ENCODE results near the gene TRAF3IP3.

The TRAF3IP3 gene

DNA sequence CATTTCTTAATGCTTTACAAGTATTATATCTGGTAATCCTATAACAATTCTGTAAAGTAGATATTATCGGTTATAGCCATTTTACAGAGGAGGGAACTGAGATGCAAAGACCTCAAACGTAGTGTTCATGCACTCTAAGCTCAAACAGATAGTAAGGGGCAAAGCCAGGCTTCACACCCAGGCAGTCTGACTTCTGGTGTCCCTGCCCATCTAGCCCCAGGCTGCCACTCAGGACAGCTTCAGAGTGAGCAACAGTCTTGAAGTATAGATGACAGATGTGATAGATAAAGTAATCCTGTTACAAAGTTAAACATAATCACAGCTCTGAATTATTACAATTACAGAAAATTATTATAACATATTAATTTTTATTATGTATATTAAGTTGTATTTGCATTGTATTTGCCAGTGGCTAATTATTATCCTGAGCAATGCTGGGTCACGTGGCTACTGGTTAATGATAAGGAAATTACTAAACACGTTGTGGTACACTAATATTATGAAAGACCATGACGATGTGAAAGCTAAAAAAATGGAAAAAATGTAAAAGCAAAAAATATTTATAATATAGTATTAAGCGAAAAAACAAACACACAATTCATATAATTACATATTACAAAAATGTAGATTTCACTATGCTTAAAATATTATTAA, 6.1 kb upstream of the TRAF3IP3 start:
- in situ Hi-C loops (cut with HindIII; ENCODE audit: low sequenced_read_pairs) = no loop called here
- H3K4me3 ChIP-seq (ENCODE audit: low read depth, low read length) = no peak overlapping the region
- no peak for DNase-seq (ENCODE audit: low read depth, low spot score)
- TF ChIP-seq, protein P1, sequence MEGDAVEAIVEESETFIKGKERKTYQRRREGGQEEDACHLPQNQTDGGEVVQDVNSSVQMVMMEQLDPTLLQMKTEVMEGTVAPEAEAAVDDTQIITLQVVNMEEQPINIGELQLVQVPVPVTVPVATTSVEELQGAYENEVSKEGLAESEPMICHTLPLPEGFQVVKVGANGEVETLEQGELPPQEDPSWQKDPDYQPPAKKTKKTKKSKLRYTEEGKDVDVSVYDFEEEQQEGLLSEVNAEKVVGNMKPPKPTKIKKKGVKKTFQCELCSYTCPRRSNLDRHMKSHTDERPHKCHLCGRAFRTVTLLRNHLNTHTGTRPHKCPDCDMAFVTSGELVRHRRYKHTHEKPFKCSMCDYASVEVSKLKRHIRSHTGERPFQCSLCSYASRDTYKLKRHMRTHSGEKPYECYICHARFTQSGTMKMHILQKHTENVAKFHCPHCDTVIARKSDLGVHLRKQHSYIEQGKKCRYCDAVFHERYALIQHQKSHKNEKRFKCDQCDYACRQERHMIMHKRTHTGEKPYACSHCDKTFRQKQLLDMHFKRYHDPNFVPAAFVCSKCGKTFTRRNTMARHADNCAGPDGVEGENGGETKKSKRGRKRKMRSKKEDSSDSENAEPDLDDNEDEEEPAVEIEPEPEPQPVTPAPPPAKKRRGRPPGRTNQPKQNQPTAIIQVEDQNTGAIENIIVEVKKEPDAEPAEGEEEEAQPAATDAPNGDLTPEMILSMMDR (IDR thresholded peaks at IDR 0.05; ENCODE audit: low read depth, low read length) = no peak

DNA sequence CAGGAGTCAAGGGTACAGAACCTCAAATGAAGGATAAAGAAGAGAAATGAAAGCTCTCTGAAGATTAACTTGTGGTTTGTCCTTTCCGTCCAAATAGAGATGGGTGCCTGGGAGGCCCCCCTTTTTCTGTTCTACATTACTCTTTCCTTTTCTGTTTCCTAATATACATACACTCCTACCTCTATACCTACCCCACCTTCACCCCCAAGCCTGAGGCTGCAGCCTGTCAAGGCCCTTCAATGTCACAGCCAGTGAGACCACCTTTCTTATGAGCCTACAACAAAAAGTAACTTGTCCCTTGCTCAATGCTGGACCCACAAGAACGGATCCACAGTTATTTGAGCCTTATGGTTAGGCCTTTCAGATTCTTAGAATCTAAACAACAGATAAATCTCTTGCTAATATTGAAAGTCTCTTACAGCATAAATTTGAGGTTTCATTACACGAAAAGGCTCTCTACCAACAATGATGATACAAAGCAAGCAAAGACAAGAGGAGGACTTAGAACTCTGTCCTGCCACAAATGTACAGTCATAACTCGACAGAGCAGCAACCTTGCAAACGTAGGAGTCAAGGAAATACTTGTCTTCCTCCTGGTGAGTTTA, 4.1 kb upstream of the TRAF3IP3 start:
- TF ChIP-seq, protein P1 (IDR thresholded peaks at IDR 0.05; ENCODE audit: low read depth, low read length) = no peak
- DNase-seq (ENCODE audit: low read depth, low spot score) = no peak
- in situ Hi-C loops (cut with HindIII; ENCODE audit: low sequenced_read_pairs) = no loop called here
- H3K4me3 ChIP-seq (ENCODE audit: low read depth, low read length) = no peak overlapping the region

DNA sequence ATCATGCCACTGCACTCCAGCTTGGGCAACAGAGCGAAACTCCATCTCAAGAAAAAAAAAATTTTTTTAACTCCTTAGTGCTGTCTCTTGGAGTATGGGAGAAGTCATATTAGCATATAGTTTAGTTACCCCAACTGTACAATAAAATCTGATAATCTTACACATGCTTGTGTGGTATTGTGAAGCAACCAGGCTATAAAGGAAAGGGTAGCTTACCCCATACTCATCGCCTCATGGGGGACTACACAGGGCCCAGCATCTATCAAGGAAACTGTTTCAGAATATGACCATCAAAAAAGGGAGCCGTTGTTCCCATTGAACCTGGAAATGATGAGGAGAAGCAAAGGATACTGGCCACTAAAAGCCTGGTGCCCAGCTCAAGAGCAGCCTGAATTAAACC, 3.0 kb upstream of the TRAF3IP3 start:
- TF ChIP-seq, protein P1 (IDR thresholded peaks at IDR 0.05; ENCODE audit: low read depth, low read length) = no peak
- no peak for DNase-seq (ENCODE audit: low read depth, low spot score)
- H3K4me3 ChIP-seq (ENCODE audit: low read depth, low read length) = no peak overlapping the region
- in situ Hi-C loops (cut with HindIII; ENCODE audit: low sequenced_read_pairs) = no loop called here

DNA sequence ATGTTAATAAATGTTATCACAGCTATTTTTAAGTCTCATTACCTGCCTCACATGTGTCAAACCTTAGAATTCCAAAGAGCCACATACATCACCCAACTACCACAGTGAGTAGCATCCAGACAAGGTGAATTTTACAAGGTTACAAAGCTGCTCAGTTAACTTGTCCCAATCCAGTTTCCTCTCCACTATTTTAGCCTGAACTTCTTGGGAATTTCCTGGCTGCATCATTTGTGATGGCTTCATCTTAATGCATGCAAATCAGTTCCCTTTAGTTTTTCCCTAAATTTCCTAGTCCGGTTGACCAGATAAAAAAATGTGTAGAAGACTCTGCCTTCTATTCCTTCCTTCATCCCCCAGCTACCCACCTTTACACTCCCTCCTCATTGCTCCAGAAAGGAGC, 597 bp upstream of the TRAF3IP3 start:
- DNase-seq (ENCODE audit: low read depth, low spot score) = no peak
- H3K4me3 ChIP-seq (ENCODE audit: low read depth, low read length) = no peak overlapping the region
- in situ Hi-C loops (cut with HindIII; ENCODE audit: low sequenced_read_pairs) = no loop called here
- TF ChIP-seq, protein P1 (IDR thresholded peaks at IDR 0.05; ENCODE audit: low read depth, low read length) = no peak

DNA sequence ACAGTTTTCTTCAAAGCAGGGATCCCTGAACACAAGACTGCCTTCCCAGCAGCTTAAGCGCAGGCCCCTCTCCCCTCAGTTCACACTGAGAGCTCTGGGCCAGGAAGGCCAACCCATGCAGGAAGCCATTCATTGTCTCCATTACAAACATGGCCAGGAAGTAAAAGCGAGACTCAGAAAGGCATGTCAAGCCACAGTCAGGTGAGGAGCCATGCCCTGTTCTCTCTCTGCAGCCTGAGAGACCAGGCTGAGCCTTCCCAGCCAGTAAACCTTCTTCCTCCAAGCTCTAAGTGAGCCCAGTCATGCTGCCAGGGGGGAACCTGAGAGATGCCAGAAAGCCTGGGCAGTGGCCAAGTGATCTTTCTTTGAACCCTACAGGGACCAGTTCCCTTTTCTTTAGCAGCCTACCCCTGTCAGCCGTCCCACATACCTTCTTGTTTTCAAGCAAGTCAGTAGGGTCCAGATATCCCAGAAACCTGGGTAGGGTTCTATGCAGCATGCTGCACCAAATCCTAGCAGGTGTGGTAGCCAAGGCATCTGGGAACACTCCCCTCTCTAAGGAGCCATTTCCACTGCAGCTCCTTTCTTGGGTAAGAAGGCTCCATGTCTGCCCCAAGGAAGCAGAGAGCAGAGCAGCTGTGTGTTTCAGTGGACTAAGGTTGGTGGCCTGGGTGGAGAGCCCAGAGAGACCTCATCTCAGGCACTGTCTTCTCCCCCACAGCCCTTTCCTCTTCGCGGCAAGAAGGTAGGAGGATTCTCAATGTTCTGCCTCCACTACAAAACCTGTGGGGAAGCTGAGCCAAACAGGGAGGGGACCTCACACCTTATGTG, 977 bp downstream of the TRAF3IP3 start:
- no peak for DNase-seq (ENCODE audit: low read depth, low spot score)
- in situ Hi-C loops (cut with HindIII; ENCODE audit: low sequenced_read_pairs) = no loop called here
- H3K4me3 ChIP-seq (ENCODE audit: low read depth, low read length) = no peak overlapping the region
- TF ChIP-seq, protein P1 (IDR thresholded peaks at IDR 0.05; ENCODE audit: low read depth, low read length) = no peak

DNA sequence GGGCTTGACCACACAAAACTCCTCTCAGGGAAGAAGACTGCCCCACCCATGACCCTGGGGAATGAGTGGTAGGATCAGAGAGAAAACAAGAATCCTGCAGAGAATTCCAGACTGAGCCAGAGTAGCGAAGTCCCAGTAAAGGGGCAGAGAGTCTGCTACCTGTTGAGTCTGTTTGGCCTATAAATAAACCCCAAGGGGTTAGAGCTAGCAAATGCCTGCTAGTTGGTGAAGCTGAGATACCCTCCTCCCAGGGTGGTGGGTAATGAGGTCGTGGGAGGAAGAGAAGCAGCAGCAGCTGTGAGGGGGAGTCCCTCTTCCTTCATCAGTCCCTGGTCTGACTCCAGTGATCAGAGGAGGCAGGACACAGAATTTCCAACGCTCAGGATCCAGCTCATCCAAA, 2.5 kb downstream of the TRAF3IP3 start:
- H3K4me3 ChIP-seq (ENCODE audit: low read depth, low read length) = no peak overlapping the region
- in situ Hi-C loops (cut with HindIII; ENCODE audit: low sequenced_read_pairs) = no loop called here
- DNase-seq (ENCODE audit: low read depth, low spot score) = no peak
- TF ChIP-seq, protein P1 (IDR thresholded peaks at IDR 0.05; ENCODE audit: low read depth, low read length) = no peak
